IPS DF 4.7 (cell line): Measurements from ENCODE around the gene PARVB.

Experiments used
- DNase-seq: peaks from one replicate; pipeline ENCODE4 v3.0.0-alpha.2; 2013; ENCODE audit warnings: low spot score; ENCODE audit errors: extremely low read depth

The PARVB gene

GRCh38 chr22:44181912-44182587, 157.9 kb downstream of the PARVB start:
- no peak for DNase-seq

- no peak for DNase-seq
Measured at GRCh38 chr22:44182588-44183286, 158.6 kb downstream of the PARVB start.

GRCh38 chr22:44183287-44183588, 159.1 kb downstream of the PARVB start:
- no peak for DNase-seq

- no peak for DNase-seq
Measured at GRCh38 chr22:44184006-44184405, 159.9 kb downstream of the PARVB start.

- no peak for DNase-seq
Measured at GRCh38 chr22:44185237-44186120, 161.4 kb downstream of the PARVB start.

GRCh38 chr22:44186121-44186510, 162.0 kb downstream of the PARVB start:
- DNase-seq = no peak

- DNase-seq = no peak
Measured at GRCh38 chr22:44186737-44187136, 162.6 kb downstream of the PARVB start.

- DNase-seq = no peak
Measured at GRCh38 chr22:44187652-44188230, 163.6 kb downstream of the PARVB start.

- DNase-seq = no peak
Measured at GRCh38 chr22:44188316-44188715, 164.2 kb downstream of the PARVB start.

GRCh38 chr22:44188986-44189630, 165.0 kb downstream of the PARVB start:
- no peak for DNase-seq

- DNase-seq = no peak
Measured at GRCh38 chr22:44190381-44190976, 166.4 kb downstream of the PARVB start.

- DNase-seq = no peak
Measured at GRCh38 chr22:44191036-44191454, 166.9 kb downstream of the PARVB start.

- DNase-seq = peak; percentile 22
Measured at GRCh38 chr22:44192098-44192815, 168.2 kb downstream of the PARVB start.

GRCh38 chr22:44192816-44193534, 168.9 kb downstream of the PARVB start:
- DNase-seq = no peak

GRCh38 chr22:44193535-44193891, 169.4 kb downstream of the PARVB start:
- no peak for DNase-seq

- DNase-seq = no peak
Measured at GRCh38 chr22:44194569-44194968, 170.5 kb downstream of the PARVB start.

- DNase-seq = no peak
Measured at GRCh38 chr22:44195189-44195871, 171.2 kb downstream of the PARVB start.

- DNase-seq = no peak
Measured at GRCh38 chr22:44196241-44196640, 172.1 kb downstream of the PARVB start.

- DNase-seq = no peak
Measured at GRCh38 chr22:44196731-44197131, 172.6 kb downstream of the PARVB start.
